Muscle of leg (tissue), 11 donors: Measurements from ENCODE around the gene DYNC1I2. TPM values are rescaled to one million over a fixed set of nuclear protein-coding genes. Genes with fewer than 3 reads are reported as not detected.

Source experiments
- DNase-seq: peaks from one replicate; pipeline ENCODE4 v3.0.0; 2013
- H3K27ac ChIP-seq: one replicate; pipeline ENCODE4 v1.5.1; 2013; ENCODE audit warnings: mild to moderate bottlenecking, low read length, control low read depth
- H3K27me3 ChIP-seq: one replicate; pipeline ENCODE4 v1.6.1; 2013; ENCODE audit warnings: low read length; ENCODE audit not compliant: control insufficient read depth, insufficient read depth
- H3K36me3 ChIP-seq: one replicate; pipeline ENCODE4 v1.6.1; 2013; ENCODE audit warnings: low read length; ENCODE audit not compliant: control insufficient read depth, insufficient read depth
- H3K4me1 ChIP-seq: one replicate; pipeline ENCODE4 v1.6.1; 2013; ENCODE audit warnings: low read length; ENCODE audit not compliant: control insufficient read depth, insufficient read depth
- H3K4me3 ChIP-seq: one replicate; pipeline ENCODE4 v1.5.1; 2013; ENCODE audit warnings: low read length, control low read depth
- H3K9me3 ChIP-seq: replicated peaks from 2 replicates; pipeline ENCODE4 v1.6.1; 2013; ENCODE audit warnings: low read depth, low read length; ENCODE audit not compliant: control insufficient read depth
- WGBS: methylation state at CpG from one replicate; pipeline ENCODE4 v1.1.5; 2013; ENCODE audit warnings: missing lambda C conversion rate; ENCODE audit not compliant: insufficient coverage; 5-methylcytosine and 5-hydroxymethylcytosine counted together
- polyA plus RNA-seq, 8 donors: library from polyadenylated mRNA; unstranded; fragments of 120-200 nt; gene quantifications; one replicate each; pipeline versions ENCODE4 v1.2.1 to v1.2.3, GENCODE V29; 2013; ENCODE audit warnings: inconsistent platforms in 1 of 8, low replicate concordance in 1 of 8; ENCODE audit not compliant: insufficient read length in 8 of 8, insufficient read depth in 1 of 8
- total RNA-seq: library from RNA; stranded (reverse); fragments of 120-200 nt; gene quantifications from one replicate; pipeline ENCODE4 v1.2.4, GENCODE V29; 2013

The DYNC1I2 gene
- total and polyA plus RNA-seq, 9 donors, result 77.5 to 134 (median 106) TPM

- Histone ChIP-seq H3K27me3 (no peaks in the 10 kb centered on the region), H3K9me3 (no peaks in the 10 kb centered on the region), H3K27ac (no peak overlapping the region), H3K4me3 (no peak overlapping the region), H3K4me1 (no peaks in the 10 kb centered on the region), H3K36me3 (peaks cover 2% of the 10 kb centered on the region)
- no peak for DNase-seq
- no CpG with 5 or more reads among the region's 3 CpGs for WGBS
Measured at GRCh38 chr2:171709011-171709685, 21.9 kb downstream of the DYNC1I2 start.

GRCh38 chr2:171711351-171711750 lies 24.1 kb downstream of the DYNC1I2 start:
- no peaks in the 10 kb centered on the region for H3K27me3 ChIP-seq
- H3K27ac ChIP-seq, result no peak overlapping the region
- no peak overlapping the region for H3K4me3 ChIP-seq
- H3K4me1 ChIP-seq, result no peaks in the 10 kb centered on the region
- DNase-seq, result no peak
- no peaks in the 10 kb centered on the region for H3K9me3 ChIP-seq
- peaks cover 2% of the 10 kb centered on the region for H3K36me3 ChIP-seq

- no peak overlapping the region for H3K27ac ChIP-seq
- peak; percentile 37 for DNase-seq
- H3K4me1 ChIP-seq, result no peaks in the 10 kb centered on the region
- H3K27me3 ChIP-seq, result no peaks in the 10 kb centered on the region
- peaks cover 2% of the 10 kb centered on the region for H3K36me3 ChIP-seq
- WGBS, result no CpG with 5 or more reads among the region's 2 CpGs
- H3K9me3 ChIP-seq, result no peaks in the 10 kb centered on the region
- no peak overlapping the region for H3K4me3 ChIP-seq
Measured at GRCh38 chr2:171712051-171712450, 24.8 kb downstream of the DYNC1I2 start.

- Histone ChIP-seq H3K27me3 (no peaks in the 10 kb centered on the region), H3K4me1 (no peaks in the 10 kb centered on the region), H3K9me3 (no peaks in the 10 kb centered on the region), H3K27ac (no peak overlapping the region), H3K4me3 (no peak overlapping the region), H3K36me3 (peaks cover 17% of the 10 kb centered on the region)
- WGBS, result 83% methylated on average over 1 of the region's 4 CpGs
- no peak for DNase-seq
Measured at GRCh38 chr2:171718720-171719119, 31.5 kb downstream of the DYNC1I2 start.

GRCh38 chr2:171719660-171720059 lies 32.4 kb downstream of the DYNC1I2 start:
- DNase-seq, result no peak
- no peaks in the 10 kb centered on the region for H3K4me1 ChIP-seq
- H3K4me3 ChIP-seq, result no peak overlapping the region
- no peaks in the 10 kb centered on the region for H3K9me3 ChIP-seq
- WGBS, result no CpG with 5 or more reads among the region's 3 CpGs
- H3K36me3 ChIP-seq, result peaks cover 23% of the 10 kb centered on the region
- no peak overlapping the region for H3K27ac ChIP-seq
- H3K27me3 ChIP-seq, result no peaks in the 10 kb centered on the region

- peak; percentile 76 for DNase-seq
- H3K27ac ChIP-seq, result no peak overlapping the region
- 95% methylated on average over 3 of the region's 12 CpGs for WGBS
- no peaks in the 10 kb centered on the region for H3K4me1 ChIP-seq
- H3K4me3 ChIP-seq, result no peak overlapping the region
- peaks cover 22% of the 10 kb centered on the region for H3K36me3 ChIP-seq
- no peaks in the 10 kb centered on the region for H3K27me3 ChIP-seq
- no peaks in the 10 kb centered on the region for H3K9me3 ChIP-seq
Measured at GRCh38 chr2:171723716-171724683, 36.7 kb downstream of the DYNC1I2 start.

GRCh38 chr2:171726847-171727450 lies 39.7 kb downstream of the DYNC1I2 start:
- H3K36me3 ChIP-seq, result peaks cover 26% of the 10 kb centered on the region
- WGBS, result no CpG with 5 or more reads among the region's 1 CpG

GRCh38 chr2:171728989-171729951 lies 42.0 kb downstream of the DYNC1I2 start:
- Histone ChIP-seq H3K4me3 (no peak overlapping the region), H3K27ac (no peak overlapping the region), H3K36me3 (peaks cover 28% of the 10 kb centered on the region), H3K4me1 (no peaks in the 10 kb centered on the region), H3K27me3 (no peaks in the 10 kb centered on the region), H3K9me3 (no peaks in the 10 kb centered on the region)
- WGBS, result no CpG with 5 or more reads among the region's 3 CpGs
- DNase-seq, result no peak

More at GRCh38 chr2:171726847-171727450, 39.7 kb downstream of the DYNC1I2 start:
- peak; percentile 85 for DNase-seq
- Histone ChIP-seq H3K27ac (no peak overlapping the region), H3K9me3 (no peaks in the 10 kb centered on the region), H3K4me1 (no peaks in the 10 kb centered on the region), H3K4me3 (no peak overlapping the region), H3K27me3 (no peaks in the 10 kb centered on the region)

- H3K4me3 ChIP-seq, result no peak overlapping the region
- H3K27me3 ChIP-seq, result no peaks in the 10 kb centered on the region
- H3K9me3 ChIP-seq, result no peaks in the 10 kb centered on the region
- DNase-seq, result no peak
- 50% methylated on average over 2 of the region's 3 CpGs for WGBS
- peaks cover 26% of the 10 kb centered on the region for H3K36me3 ChIP-seq
- H3K27ac ChIP-seq, result no peak overlapping the region
- H3K4me1 ChIP-seq, result no peaks in the 10 kb centered on the region
Measured at GRCh38 chr2:171729952-171730317, 42.7 kb downstream of the DYNC1I2 start.
